ENCODE results near the gene CPNE4. TPM values are rescaled to one million over a fixed set of nuclear protein-coding genes. Genes with fewer than 3 reads are reported as not detected.

The CPNE4 gene
- total RNA-seq, 4 donors from 2014 or later = not detected

GRCh38 chr3:131743126-131743525 is 291.7 kb downstream of the CPNE4 start:
- H3K4me1 ChIP-seq = no peaks in the 10 kb centered on the region
- TF ChIP-seq, protein P1, sequence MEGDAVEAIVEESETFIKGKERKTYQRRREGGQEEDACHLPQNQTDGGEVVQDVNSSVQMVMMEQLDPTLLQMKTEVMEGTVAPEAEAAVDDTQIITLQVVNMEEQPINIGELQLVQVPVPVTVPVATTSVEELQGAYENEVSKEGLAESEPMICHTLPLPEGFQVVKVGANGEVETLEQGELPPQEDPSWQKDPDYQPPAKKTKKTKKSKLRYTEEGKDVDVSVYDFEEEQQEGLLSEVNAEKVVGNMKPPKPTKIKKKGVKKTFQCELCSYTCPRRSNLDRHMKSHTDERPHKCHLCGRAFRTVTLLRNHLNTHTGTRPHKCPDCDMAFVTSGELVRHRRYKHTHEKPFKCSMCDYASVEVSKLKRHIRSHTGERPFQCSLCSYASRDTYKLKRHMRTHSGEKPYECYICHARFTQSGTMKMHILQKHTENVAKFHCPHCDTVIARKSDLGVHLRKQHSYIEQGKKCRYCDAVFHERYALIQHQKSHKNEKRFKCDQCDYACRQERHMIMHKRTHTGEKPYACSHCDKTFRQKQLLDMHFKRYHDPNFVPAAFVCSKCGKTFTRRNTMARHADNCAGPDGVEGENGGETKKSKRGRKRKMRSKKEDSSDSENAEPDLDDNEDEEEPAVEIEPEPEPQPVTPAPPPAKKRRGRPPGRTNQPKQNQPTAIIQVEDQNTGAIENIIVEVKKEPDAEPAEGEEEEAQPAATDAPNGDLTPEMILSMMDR (IDR thresholded peaks at IDR 0.05 in 4 of 5, conservative IDR thresholded peaks at IDR 0.05 in 1 of 5) = no peak
- no peak for TF ChIP-seq POLR2A (IDR thresholded peaks at IDR 0.05)
- H3K27ac ChIP-seq = no peak overlapping the region
- DNase-seq (no peak), ATAC-seq (no peak)
- H3K9me3 ChIP-seq = no peaks in the 10 kb centered on the region
- peaks cover 0 to 2% (median 0%) of the 10 kb centered on the region in 3 donors for H3K27me3 ChIP-seq
- no peaks in the 10 kb centered on the region for H3K36me3 ChIP-seq
- H3K4me3 ChIP-seq = no peak overlapping the region
- in situ Hi-C loops (cut with MboI; ENCODE audit: low sequenced_read_pairs in 4 of 4) (no loop called here), intact Hi-C loops (cut with DNase I; ENCODE audit: low total_unique reads) (no loop called here)

DNA sequence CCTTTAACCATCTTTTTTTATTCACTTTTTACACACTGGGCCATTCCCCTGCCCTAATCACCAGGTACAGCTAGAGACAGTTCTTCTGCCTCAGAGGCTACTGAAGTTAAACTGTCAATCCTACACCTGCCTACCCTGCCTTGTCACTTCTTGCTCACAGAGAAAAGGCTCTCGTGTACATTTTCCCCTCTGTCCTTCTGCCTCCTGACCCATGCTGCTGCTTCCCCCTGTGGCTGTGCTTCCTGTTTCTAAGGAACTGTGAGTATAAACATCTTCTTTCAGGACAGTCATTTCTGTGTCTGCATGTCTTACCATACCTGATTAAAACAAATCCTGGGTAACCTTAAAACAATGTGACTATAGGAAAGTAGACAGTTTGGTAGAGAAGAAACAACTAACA is 295.6 kb downstream of the CPNE4 start:
- in situ Hi-C loops (cut with MboI; ENCODE audit: low sequenced_read_pairs in 4 of 4) (no loop called here), intact Hi-C loops (cut with DNase I; ENCODE audit: low total_unique reads) (no loop called here)
- H3K9me3 ChIP-seq = no peaks in the 10 kb centered on the region
- no peaks in the 10 kb centered on the region for H3K4me1 ChIP-seq
- TF ChIP-seq, protein P1 (IDR thresholded peaks at IDR 0.05 in 4 of 5, conservative IDR thresholded peaks at IDR 0.05 in 1 of 5) = no peak
- TF ChIP-seq POLR2A (IDR thresholded peaks at IDR 0.05) = no peak
- no peak for DNase-seq
- peaks cover 0 to 2% (median 0%) of the 10 kb centered on the region in 3 donors for H3K27me3 ChIP-seq
- no peak overlapping the region for H3K27ac ChIP-seq
- no peaks in the 10 kb centered on the region for H3K36me3 ChIP-seq
- no peak overlapping the region for H3K4me3 ChIP-seq
- no peak for ATAC-seq

DNA sequence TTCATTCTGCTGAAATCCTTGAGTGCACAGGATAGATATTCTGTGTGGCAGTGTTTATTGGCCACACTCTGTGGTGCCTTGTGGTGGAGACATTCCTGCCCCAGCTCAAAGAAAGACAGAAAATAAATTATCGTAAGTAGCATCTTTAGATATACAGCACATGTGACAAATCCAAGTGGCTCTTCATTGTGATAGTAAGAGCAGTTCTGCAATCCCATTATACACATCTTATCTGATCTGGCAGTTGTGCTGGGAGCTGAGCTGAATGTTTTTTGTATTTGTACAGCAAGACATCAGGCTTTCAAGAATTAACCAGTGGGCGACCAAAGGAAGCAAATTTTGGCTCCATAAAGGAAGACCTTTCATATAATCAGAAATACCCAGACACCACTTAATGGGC is 296.7 kb downstream of the CPNE4 start:
- no peak overlapping the region for H3K27ac ChIP-seq
- H3K9me3 ChIP-seq = no peaks in the 10 kb centered on the region
- DNase-seq (no peak), ATAC-seq (no peak)
- intact Hi-C loops (cut with DNase I; ENCODE audit: low total_unique reads) = no loop called here
- in situ Hi-C loops (cut with MboI; ENCODE audit: low sequenced_read_pairs in 4 of 4) = no loop called here
- no peaks in the 10 kb centered on the region for H3K4me1 ChIP-seq
- H3K4me3 ChIP-seq = no peak overlapping the region
- peaks cover 0 to 2% (median 0%) of the 10 kb centered on the region in 3 donors for H3K27me3 ChIP-seq
- no peaks in the 10 kb centered on the region for H3K36me3 ChIP-seq
- TF ChIP-seq, protein P1 (IDR thresholded peaks at IDR 0.05 in 4 of 5, conservative IDR thresholded peaks at IDR 0.05 in 1 of 5) = no peak
- TF ChIP-seq POLR2A (IDR thresholded peaks at IDR 0.05) = no peak

DNA sequence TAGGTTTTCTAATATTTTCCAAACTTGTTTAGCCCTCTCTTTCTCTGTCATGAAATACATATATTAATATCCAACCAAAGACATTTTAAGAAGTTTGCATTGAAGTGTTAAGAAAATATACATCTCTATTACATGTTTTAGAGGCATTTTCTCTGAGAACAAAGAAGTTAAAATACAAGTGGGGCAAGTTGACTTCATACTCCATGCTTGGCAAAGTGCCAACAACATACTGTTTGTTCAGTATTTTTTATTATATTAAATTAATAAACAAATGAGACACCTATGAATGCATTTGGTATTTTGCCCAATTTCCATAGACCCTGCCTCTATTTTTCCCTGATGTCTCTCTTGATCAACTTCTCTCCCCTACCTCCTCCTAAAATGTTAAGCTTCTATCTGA is 299.3 kb downstream of the CPNE4 start:
- in situ Hi-C loops (cut with MboI; ENCODE audit: low sequenced_read_pairs in 4 of 4) = no loop called here
- DNase-seq = no peak
- peaks cover 0 to 2% (median 0%) of the 10 kb centered on the region in 3 donors for H3K27me3 ChIP-seq
- no peaks in the 10 kb centered on the region for H3K4me1 ChIP-seq
- H3K36me3 ChIP-seq = no peaks in the 10 kb centered on the region
- no peak overlapping the region for H3K27ac ChIP-seq
- H3K4me3 ChIP-seq = no peak overlapping the region
- H3K9me3 ChIP-seq = no peaks in the 10 kb centered on the region
- ATAC-seq = no peak
- TF ChIP-seq, protein P1 (IDR thresholded peaks at IDR 0.05 in 4 of 5, conservative IDR thresholded peaks at IDR 0.05 in 1 of 5) = no peak
- no peak for TF ChIP-seq POLR2A (IDR thresholded peaks at IDR 0.05)
- intact Hi-C loops (cut with DNase I; ENCODE audit: low total_unique reads) = no loop called here

DNA sequence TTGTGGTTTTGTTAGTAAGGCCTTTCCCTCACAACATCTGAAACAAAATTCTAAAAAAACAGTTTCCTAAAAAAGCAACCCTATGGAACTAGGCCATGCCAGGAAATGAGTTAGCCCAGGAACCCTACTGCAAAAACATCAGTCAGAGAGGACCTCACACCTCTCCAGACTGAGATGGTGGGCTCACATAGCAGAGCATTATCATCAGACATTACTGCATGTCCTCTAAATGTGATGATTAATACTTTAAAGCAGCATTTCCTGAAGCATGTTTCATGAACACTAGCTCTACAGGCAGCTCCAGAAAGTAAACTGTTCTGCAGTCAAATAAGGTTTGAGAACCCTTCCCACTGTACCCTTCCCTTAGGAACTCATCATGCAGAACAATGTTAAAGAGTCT is 299.7 kb downstream of the CPNE4 start:
- H3K36me3 ChIP-seq = no peaks in the 10 kb centered on the region
- H3K9me3 ChIP-seq = no peaks in the 10 kb centered on the region
- H3K4me3 ChIP-seq = no peak overlapping the region
- no peak for DNase-seq
- ATAC-seq = no peak
- intact Hi-C loops (cut with DNase I; ENCODE audit: low total_unique reads) (no loop called here), in situ Hi-C loops (cut with MboI; ENCODE audit: low sequenced_read_pairs in 4 of 4) (no loop called here)
- TF ChIP-seq, protein P1 (IDR thresholded peaks at IDR 0.05 in 4 of 5, conservative IDR thresholded peaks at IDR 0.05 in 1 of 5) = no peak
- no peak for TF ChIP-seq POLR2A (IDR thresholded peaks at IDR 0.05)
- H3K27ac ChIP-seq = no peak overlapping the region
- H3K4me1 ChIP-seq = no peaks in the 10 kb centered on the region
- peaks cover 0 to 2% (median 0%) of the 10 kb centered on the region in 3 donors for H3K27me3 ChIP-seq
